NT2/D1 (cell line): Measurements from ENCODE around the gene NAIF1.
"Not testable (repeated sequence)": the region's sequence is repeated elsewhere in the genome, so short reads cannot be mapped to it uniquely, and the experiment has no call there.

Experiments used
- DNase-seq: peaks from one replicate; pipeline ENCODE4 v3.0.0-alpha.2; 2011; ENCODE audit warnings: low read depth, low spot score
- H3K27me3 ChIP-seq: 2 replicates; pipeline ENCODE4 v1.6.0; 2011; ENCODE audit warnings: mild to moderate bottlenecking; ENCODE audit not compliant: insufficient read length, insufficient read depth
- H3K36me3 ChIP-seq: 2 replicates; pipeline ENCODE4 v1.6.1; 2011; ENCODE audit warnings: mild to moderate bottlenecking, low read length, mixed read lengths; ENCODE audit not compliant: insufficient read depth, insufficient read length
- H3K4me1 ChIP-seq: 2 replicates; pipeline ENCODE4 v1.5.1; 2011; ENCODE audit not compliant: insufficient read depth, insufficient read length
- H3K4me3 ChIP-seq: 2 replicates; pipeline ENCODE4 v1.5.1; 2011; ENCODE audit warnings: low read depth; ENCODE audit not compliant: insufficient read length
- H3K9ac ChIP-seq: 2 replicates; pipeline ENCODE4 v1.6.0; 2011; ENCODE audit warnings: low read depth; ENCODE audit not compliant: insufficient read length
- H3K9me3 ChIP-seq: 2 replicates; pipeline ENCODE4 v1.5.1; 2011; ENCODE audit warnings: mild to moderate bottlenecking, low read length; ENCODE audit not compliant: insufficient read depth
- SUZ12 ChIP-seq: IDR thresholded peaks from 2 replicates; pipeline ENCODE4 v1.6.1; 2011; ENCODE audit not compliant: insufficient read length, insufficient read depth; ENCODE audit errors: extremely low read depth
- YY1 ChIP-seq: IDR thresholded peaks from 2 replicates; pipeline ENCODE4 v1.6.1; 2011; ENCODE audit not compliant: insufficient read length, insufficient read depth
- ZNF274 ChIP-seq: IDR thresholded peaks from 2 replicates; pipeline ENCODE4 v1.6.1; 2011; ENCODE audit warnings: mild to moderate bottlenecking, low read depth, low read length

Gene NAIF1

DNA sequence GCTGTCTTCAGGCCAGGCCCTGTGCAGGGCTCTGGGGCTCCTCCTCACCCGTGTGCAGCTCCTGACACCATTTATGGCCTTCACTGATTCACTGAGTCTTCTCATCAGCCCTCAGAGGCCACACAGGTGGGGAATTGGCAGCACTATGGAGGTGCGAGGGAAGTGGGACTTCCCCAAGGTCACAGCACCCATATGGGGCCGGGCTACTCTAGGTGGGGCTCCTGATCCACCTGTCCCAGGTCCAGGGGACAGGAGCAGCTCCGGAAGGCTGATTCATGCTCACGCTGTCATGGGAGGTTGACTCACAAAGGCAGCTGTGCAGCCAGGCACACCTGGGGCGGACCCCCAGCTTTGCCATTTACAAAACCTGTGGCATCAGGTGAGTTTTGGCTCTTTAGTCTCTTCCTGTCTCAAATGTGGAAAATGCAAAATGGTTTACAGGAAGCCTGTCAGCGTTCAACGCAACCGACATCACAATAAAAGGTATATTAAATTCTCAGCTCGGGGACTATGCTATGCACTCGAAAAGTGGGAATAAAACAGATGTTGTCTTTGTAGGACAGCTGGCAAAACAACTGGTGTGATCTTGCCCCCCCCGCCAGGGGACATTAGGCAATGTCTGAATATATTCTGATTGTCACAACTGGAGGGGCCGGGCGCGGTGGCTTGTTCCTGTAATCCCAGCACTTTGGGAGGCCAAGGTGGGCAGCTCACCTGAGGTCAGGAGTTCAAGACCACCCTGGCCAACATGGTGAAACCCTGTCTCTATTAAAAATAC, 15.0 kb downstream of the NAIF1 start:
- peaks cover 16% of the 10 kb centered on the region for H3K4me1 ChIP-seq
- H3K9ac ChIP-seq = no peak overlapping the region

DNA sequence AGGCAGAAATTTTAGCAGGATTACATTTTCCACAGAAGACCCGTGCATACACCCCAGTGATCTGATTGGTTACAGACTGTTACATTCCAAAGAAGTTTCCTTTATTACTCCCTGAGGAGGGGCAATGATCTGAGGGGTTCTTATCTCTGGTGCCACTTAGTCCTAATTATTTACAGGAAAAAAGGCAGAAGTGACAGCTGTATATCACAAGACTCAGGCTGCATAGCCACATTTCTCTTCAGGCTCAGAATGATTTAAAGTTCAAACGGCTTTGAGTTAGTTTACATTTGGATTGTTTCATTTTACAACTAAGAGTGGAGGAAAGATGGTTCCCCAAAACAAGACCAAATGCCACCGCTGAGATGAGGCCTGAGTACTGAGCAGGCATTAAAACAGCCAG, 17.3 kb downstream of the NAIF1 start:
- H3K27me3 ChIP-seq = no peaks in the 10 kb centered on the region
- H3K9me3 ChIP-seq = no peaks in the 10 kb centered on the region
- peaks cover 5% of the 10 kb centered on the region for H3K4me1 ChIP-seq
- TF ChIP-seq SUZ12 = no peak
- TF ChIP-seq ZNF274 = no peak
- no peak for TF ChIP-seq YY1
- no peak for DNase-seq
- H3K9ac ChIP-seq = no peak overlapping the region
- H3K36me3 ChIP-seq = no peaks in the 10 kb centered on the region
- H3K4me3 ChIP-seq = no peak overlapping the region

More for the DNA sequence above, 15.0 kb downstream of the NAIF1 start:
- H3K9me3 ChIP-seq = no peaks in the 10 kb centered on the region
- no peak for DNase-seq
- no peak overlapping the region for H3K4me3 ChIP-seq
- H3K27me3 ChIP-seq = no peaks in the 10 kb centered on the region
- no peaks in the 10 kb centered on the region for H3K36me3 ChIP-seq
- TF ChIP-seq SUZ12 (no peak), YY1 (no peak), ZNF274 (no peak)

DNA sequence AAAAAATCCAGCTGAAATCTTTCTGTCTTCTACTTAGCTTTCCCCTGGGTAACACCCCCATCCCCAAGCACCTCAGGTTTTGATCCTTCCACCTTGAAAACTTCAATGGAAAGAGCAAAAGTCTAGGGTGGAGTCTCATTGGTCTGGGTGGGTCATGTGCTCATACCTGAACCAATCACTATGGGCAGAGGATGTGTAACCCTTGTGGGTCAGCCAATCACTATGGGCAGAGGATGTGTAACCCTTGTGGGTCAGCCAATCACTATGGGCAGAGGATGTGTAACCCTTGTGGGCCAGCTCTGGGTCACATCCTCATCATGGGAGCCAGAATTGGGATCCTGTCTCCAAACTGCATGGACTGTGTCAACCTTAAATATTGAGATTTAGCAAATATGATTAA, 18.5 kb downstream of the NAIF1 start:
- TF ChIP-seq YY1 = no peak
- TF ChIP-seq SUZ12 = no peak
- TF ChIP-seq ZNF274 = no peak
- Histone ChIP-seq H3K9me3 (no peaks in the 10 kb centered on the region), H3K27me3 (no peaks in the 10 kb centered on the region), H3K4me3 (no peak overlapping the region), H3K4me1 (peaks cover 5% of the 10 kb centered on the region), H3K36me3 (no peaks in the 10 kb centered on the region), H3K9ac (no peak overlapping the region)
- no peak for DNase-seq

DNA sequence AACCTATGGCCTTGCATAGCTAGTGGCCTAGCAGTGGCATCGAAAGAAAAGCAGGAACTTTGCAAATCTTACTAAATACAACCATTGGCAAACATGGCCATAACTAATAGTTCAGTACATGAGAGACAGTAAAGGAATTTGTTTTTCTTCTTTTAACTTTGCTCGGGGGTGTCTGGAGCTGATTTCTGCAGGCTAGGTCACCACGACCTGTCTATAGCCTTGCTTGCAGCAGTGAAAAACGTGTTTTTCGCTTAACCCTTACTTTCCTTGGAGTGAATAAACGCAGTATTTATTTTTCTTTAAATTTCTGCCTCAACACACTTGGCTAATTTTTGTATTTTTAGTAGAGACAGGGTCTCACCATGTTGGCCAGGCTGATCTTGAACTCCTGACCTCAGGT, 19.9 kb downstream of the NAIF1 start:
- H3K4me3 ChIP-seq = no peak overlapping the region
- DNase-seq = no peak
- no peaks in the 10 kb centered on the region for H3K27me3 ChIP-seq
- no peaks in the 10 kb centered on the region for H3K36me3 ChIP-seq
- TF ChIP-seq SUZ12 = no peak
- TF ChIP-seq ZNF274 = no peak
- no peak for TF ChIP-seq YY1
- no peak overlapping the region for H3K9ac ChIP-seq
- H3K4me1 ChIP-seq = peaks cover 5% of the 10 kb centered on the region
- H3K9me3 ChIP-seq = no peaks in the 10 kb centered on the region

DNA sequence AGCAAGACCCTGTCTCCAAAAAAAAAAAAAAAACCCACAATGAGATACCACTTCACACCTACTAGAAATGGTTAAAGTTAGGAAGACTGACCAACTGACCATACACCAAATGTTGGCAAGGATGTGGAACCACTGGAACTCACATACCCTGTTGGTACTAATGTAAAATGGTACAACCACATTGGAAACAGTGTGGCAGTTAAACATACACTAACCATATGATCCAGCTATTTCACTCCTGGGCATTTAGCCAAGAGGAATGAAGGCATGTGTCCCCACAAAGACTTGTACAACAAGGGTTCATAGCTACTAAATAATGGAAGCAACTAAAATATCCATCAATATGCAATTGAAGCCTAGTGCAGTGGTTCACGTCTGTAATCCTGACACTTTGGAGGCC, 21.3 kb downstream of the NAIF1 start:
- Histone ChIP-seq H3K9ac (no peak overlapping the region), H3K9me3 (no peaks in the 10 kb centered on the region), H3K4me3 (no peak overlapping the region), H3K4me1 (no peaks in the 10 kb centered on the region), H3K27me3 (no peaks in the 10 kb centered on the region), H3K36me3 (no peaks in the 10 kb centered on the region)
- DNase-seq = no peak
- TF ChIP-seq SUZ12 (no peak), YY1 (no peak), ZNF274 (no peak)

DNA sequence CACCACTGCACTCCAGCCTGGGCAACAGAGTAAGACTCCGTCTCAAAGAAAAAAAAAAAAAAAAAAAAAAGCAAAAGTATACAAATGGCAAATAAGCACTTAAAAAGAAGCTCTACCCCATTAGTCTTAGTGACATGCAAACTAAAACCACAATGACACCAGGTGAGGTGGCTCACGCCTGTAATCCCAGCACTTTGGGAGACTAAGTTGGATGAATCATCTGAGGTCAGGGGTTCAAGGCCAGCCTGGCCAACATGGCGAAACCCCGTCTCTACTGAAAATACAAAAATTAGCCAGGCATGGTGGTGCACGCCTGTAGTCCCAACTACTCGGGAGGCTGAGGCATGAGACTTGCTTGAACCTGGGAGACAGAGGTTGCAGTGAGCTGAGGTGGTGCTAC, 21.7 kb downstream of the NAIF1 start:
- H3K36me3 ChIP-seq, H3K9me3 ChIP-seq, DNase-seq, H3K4me1 ChIP-seq, H3K27me3 ChIP-seq, H3K9ac ChIP-seq, H3K4me3 ChIP-seq: not testable (repeated sequence)

DNA sequence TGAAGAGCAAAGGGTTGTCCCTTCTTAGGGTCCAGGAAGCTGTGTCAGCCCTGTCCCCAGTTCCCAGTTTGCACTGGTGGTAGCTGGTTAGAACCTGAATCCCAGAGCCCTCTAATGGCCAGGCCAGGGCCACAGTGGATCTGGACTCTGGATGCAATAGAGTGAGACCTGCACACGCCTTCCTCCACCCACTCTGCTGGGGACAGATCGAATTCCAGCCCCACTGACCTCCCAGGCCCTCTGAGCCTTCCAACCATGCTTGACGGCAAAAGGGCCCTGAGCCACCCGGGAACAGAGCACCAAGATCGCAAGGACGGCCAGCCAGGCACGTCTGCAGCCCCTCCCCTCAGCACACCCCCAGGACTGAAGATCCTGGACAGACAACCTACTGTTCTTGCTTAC, 23.7 kb downstream of the NAIF1 start:
- no peak overlapping the region for H3K4me3 ChIP-seq
- no peaks in the 10 kb centered on the region for H3K36me3 ChIP-seq
- no peak for DNase-seq
- no peaks in the 10 kb centered on the region for H3K9me3 ChIP-seq
- no peak for TF ChIP-seq YY1
- TF ChIP-seq ZNF274 = no peak
- TF ChIP-seq SUZ12 = no peak
- no peaks in the 10 kb centered on the region for H3K4me1 ChIP-seq
- no peaks in the 10 kb centered on the region for H3K27me3 ChIP-seq
- no peak overlapping the region for H3K9ac ChIP-seq
